ENCODE measurements around the gene IRX5. TPM values are rescaled to one million over a fixed set of nuclear protein-coding genes. Genes with fewer than 3 reads are reported as not detected.

Gene IRX5
- polyA plus RNA-seq, 3 donors, result 0.15 TPM; not detected in 2

DNA sequence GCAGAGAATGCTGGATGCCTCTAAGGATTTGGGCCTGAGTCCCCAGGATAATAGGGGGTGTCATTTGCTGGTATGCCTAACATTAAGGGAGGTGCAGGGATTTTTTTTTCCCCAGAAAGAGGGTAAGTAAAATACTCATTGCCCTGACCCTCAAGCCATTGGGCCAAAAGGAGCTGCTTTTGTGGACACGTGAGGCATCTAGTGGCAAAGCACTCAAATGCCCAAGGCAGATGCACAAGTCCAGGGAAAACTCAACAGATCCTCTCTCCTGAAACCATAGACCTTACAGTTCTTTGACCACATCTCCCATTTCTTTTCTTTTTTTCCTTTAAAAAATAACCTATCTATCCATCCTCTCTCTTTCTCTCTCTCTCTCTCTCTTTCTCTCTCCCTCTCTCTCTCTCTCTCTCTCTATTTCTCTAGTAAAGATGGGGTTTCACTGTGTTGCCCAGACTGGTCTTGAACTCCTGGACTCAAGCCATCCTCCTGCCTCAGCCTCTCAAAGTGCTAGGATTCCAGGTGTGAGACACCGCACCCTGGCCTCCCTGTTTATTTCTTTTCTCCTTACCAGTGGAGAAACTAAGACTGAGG is 11.8 kb downstream of the IRX5 start:
- no peak for TF ChIP-seq CTCF (IDR thresholded peaks at IDR 0.05)
- H3K4me1 Mint-ChIP-seq, result peaks cover 17% of the 10 kb centered on the region
- no peak for DNase-seq
- Histone ChIP-seq H3K9ac (ENCODE audit: insufficient read depth, low read length, poor library complexity, severe bottlenecking) (no peak overlapping the region), H3K4me2 (replicated peaks; ENCODE audit: extremely low read depth, low read length, poor library complexity, severe bottlenecking) (no peak overlapping the region), H4K20me1 (ENCODE audit: insufficient read depth, low read length) (no peaks in the 10 kb centered on the region), H2AFZ (ENCODE audit: insufficient read depth, low read depth, low read length, poor library complexity, severe bottlenecking) (no peak overlapping the region), H3K36me3 (replicated peaks in 1 of 2; ENCODE audit: control insufficient read depth in 1 of 2, insufficient read depth in 2 of 2, low read length in 2 of 2) (no peaks in the 10 kb centered on the region), H3K27ac (ENCODE audit: low read depth in 1 of 2, low read length in 2 of 2) (no peak overlapping the region), H3K79me2 (ENCODE audit: insufficient read depth, low read length) (no peaks in the 10 kb centered on the region), H3K27me3 (ENCODE audit: control insufficient read depth in 2 of 2, insufficient read depth in 2 of 2, low read length in 2 of 2) (peaks cover 70 to 72% of the 10 kb centered on the region in 2 donors), H3K9me3 (replicated peaks in 1 of 2; ENCODE audit: control insufficient read depth in 1 of 2, insufficient read depth in 1 of 2, low read length in 2 of 2) (peaks cover 0 to 40% of the 10 kb centered on the region in 2 donors), H3K4me1 (ENCODE audit: control insufficient read depth in 1 of 2, insufficient read depth in 2 of 2, low read length in 2 of 2) (peaks cover 8 to 16% of the 10 kb centered on the region in 2 donors), H3K4me3 (replicated peaks in 1 of 3; ENCODE audit: low read depth in 2 of 3, low read length in 3 of 3) (no peak overlapping the region)
- peaks cover 0 to under 1% of the 10 kb centered on the region in 2 donors for H3K36me3 Mint-ChIP-seq
- H3K9me3 Mint-ChIP-seq, result peaks cover 0 to 24% (median 9%) of the 10 kb centered on the region in 7 donors
- H3K4me3 Mint-ChIP-seq, result peak overlapping the region in 1 of 2 donors; percentile 54
- intact Hi-C loops (cut with micrococcal nuclease), result no loop called here
- WGBS (ENCODE audit: insufficient coverage), result 82% methylated on average over 1 of the region's 2 CpGs
- peaks cover 78 to 81% (median 80%) of the 10 kb centered on the region in 3 donors for H3K27me3 Mint-ChIP-seq (ENCODE audit: low read depth in 3 of 3)
- no peak overlapping the region for H3K27ac Mint-ChIP-seq

- Histone ChIP-seq H2AFZ (ENCODE audit: insufficient read depth, low read depth, low read length, poor library complexity, severe bottlenecking) (no peak overlapping the region), H3K36me3 (replicated peaks in 1 of 2; ENCODE audit: control insufficient read depth in 1 of 2, insufficient read depth in 2 of 2, low read length in 2 of 2) (no peaks in the 10 kb centered on the region), H3K27ac (ENCODE audit: low read depth in 1 of 2, low read length in 2 of 2) (no peak overlapping the region), H4K20me1 (ENCODE audit: insufficient read depth, low read length) (no peaks in the 10 kb centered on the region), H3K9ac (ENCODE audit: insufficient read depth, low read length, poor library complexity, severe bottlenecking) (no peak overlapping the region), H3K4me2 (replicated peaks; ENCODE audit: extremely low read depth, low read length, poor library complexity, severe bottlenecking) (no peak overlapping the region), H3K79me2 (ENCODE audit: insufficient read depth, low read length) (no peaks in the 10 kb centered on the region), H3K4me3 (replicated peaks in 1 of 3; ENCODE audit: low read depth in 2 of 3, low read length in 3 of 3) (no peak overlapping the region), H3K27me3 (ENCODE audit: control insufficient read depth in 2 of 2, insufficient read depth in 2 of 2, low read length in 2 of 2) (peaks cover 55 to 58% of the 10 kb centered on the region in 2 donors), H3K4me1 (ENCODE audit: control insufficient read depth in 1 of 2, insufficient read depth in 2 of 2, low read length in 2 of 2) (peaks cover 0 to under 1% of the 10 kb centered on the region in 2 donors), H3K9me3 (replicated peaks in 1 of 2; ENCODE audit: control insufficient read depth in 1 of 2, insufficient read depth in 1 of 2, low read length in 2 of 2) (peaks cover 0 to 25% of the 10 kb centered on the region in 2 donors)
- Mint-ChIP-seq H3K36me3 (no peaks in the 10 kb centered on the region), H3K9me3 (peaks cover 0 to 18% (median 6%) of the 10 kb centered on the region in 7 donors), H3K4me1 (peaks cover 3% of the 10 kb centered on the region), H3K27me3 (ENCODE audit: low read depth in 3 of 3) (peaks cover 65 to 75% (median 69%) of the 10 kb centered on the region in 3 donors), H3K4me3 (no peak overlapping the region), H3K27ac (no peak overlapping the region)
- intact Hi-C loops (cut with micrococcal nuclease), result no loop called here
- no CpG with 5 or more reads among the region's 1 CpG for WGBS (ENCODE audit: insufficient coverage)
- no peak for TF ChIP-seq CTCF (IDR thresholded peaks at IDR 0.05)
- DNase-seq, result no peak
Measured at GRCh38 chr16:54944002-54944401, 13.3 kb downstream of the IRX5 start.
